HCT116 (cell line): ENCODE results near the gene SRPK2.

Experiments
- CTCF ChIP-seq, 3 experiments: fragments of 200-600 bp in 1 of 3; sonication (generic) in 1 of 3; IDR thresholded peaks in 2 of 3; conservative IDR thresholded peaks in 1 of 3; 2 replicates each; pipeline ENCODE4 v1.5.1; 2012 to 2017; ENCODE audit warnings: low read depth in 2 of 3, low read length in 2 of 3, antibody characterized with exemption in 1 of 3, borderline replicate concordance in 1 of 3, control low read depth in 1 of 3, mild to moderate bottlenecking in 1 of 3, mixed read lengths in 1 of 3, mixed run types in 1 of 3, moderate library complexity in 1 of 3; ENCODE audit not compliant: insufficient read depth in 1 of 3
- TF ChIP-seq, protein P1 (sequence below): IDR thresholded peaks from 2 replicates; pipeline ENCODE4 v1.6.1; 2012; ENCODE audit warnings: low read depth

DNA sequence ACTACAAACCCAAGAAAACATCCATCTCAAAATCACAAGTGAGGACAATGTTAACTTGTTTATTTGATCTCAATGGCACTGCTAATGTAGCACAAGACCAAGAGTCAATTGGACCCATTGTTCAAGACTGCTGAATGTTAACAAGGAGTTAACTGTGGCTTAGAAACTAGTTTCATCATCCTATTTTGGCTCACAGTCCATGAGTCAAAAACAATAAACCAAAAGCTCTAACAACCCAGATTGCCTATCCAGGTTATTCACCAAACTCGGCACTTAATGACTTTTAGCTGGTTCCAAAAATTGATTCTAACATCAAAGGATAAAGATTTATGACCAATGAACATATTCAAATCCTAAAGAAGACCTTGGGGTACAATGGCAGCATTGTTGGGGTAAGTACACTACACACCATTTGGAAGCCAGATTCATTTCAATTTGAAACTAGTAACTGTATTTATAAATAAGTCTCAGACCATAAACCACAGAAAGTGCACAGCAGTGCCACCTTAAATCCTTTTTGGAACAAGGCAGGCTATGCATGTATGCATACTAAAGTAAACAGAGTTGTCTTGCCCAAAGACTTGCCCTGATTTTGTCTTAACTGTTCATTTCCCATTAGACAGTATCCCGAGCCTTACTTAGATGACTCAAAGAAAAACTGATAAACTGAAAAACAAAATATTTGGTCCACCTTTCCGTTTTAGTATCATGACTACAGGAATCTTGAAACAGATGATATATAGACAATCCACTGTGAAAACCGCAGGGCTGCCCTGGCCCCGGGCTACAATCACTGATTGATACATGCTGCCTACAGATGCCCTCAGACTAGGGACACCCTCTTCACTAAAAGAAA lies 84.5 kb downstream of the SRPK2 start:
- TF ChIP-seq CTCF (IDR thresholded peaks at IDR 0.05 in 2 of 3, conservative IDR thresholded peaks at IDR 0.05 in 1 of 3; ENCODE audit: borderline replicate concordance in 1 of 3, insufficient read depth in 1 of 3, low read depth in 2 of 3, low read length in 2 of 3), result no peak
- TF ChIP-seq, protein P1, sequence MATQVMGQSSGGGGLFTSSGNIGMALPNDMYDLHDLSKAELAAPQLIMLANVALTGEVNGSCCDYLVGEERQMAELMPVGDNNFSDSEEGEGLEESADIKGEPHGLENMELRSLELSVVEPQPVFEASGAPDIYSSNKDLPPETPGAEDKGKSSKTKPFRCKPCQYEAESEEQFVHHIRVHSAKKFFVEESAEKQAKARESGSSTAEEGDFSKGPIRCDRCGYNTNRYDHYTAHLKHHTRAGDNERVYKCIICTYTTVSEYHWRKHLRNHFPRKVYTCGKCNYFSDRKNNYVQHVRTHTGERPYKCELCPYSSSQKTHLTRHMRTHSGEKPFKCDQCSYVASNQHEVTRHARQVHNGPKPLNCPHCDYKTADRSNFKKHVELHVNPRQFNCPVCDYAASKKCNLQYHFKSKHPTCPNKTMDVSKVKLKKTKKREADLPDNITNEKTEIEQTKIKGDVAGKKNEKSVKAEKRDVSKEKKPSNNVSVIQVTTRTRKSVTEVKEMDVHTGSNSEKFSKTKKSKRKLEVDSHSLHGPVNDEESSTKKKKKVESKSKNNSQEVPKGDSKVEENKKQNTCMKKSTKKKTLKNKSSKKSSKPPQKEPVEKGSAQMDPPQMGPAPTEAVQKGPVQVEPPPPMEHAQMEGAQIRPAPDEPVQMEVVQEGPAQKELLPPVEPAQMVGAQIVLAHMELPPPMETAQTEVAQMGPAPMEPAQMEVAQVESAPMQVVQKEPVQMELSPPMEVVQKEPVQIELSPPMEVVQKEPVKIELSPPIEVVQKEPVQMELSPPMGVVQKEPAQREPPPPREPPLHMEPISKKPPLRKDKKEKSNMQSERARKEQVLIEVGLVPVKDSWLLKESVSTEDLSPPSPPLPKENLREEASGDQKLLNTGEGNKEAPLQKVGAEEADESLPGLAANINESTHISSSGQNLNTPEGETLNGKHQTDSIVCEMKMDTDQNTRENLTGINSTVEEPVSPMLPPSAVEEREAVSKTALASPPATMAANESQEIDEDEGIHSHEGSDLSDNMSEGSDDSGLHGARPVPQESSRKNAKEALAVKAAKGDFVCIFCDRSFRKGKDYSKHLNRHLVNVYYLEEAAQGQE, result no peak
